Liver (tissue), 9 donors: ENCODE data around the gene TXNDC16. TPM values are rescaled to one million over a fixed set of nuclear protein-coding genes. Genes with fewer than 3 reads are reported as not detected.

Experiments
- DNase-seq: peaks from one replicate; pipeline ENCODE4 v3.0.0-alpha.2; 2017; ENCODE audit warnings: low spot score
- H3K27ac ChIP-seq, 2 donors: one replicate each; pipeline ENCODE4 v1.7.0; 2013; ENCODE audit warnings: inconsistent platforms in 2 of 2, low read length in 2 of 2, control low read depth in 1 of 2, low read depth in 1 of 2, mild to moderate bottlenecking in 1 of 2
- H3K27me3 ChIP-seq, 4 donors: one replicate each; pipeline versions ENCODE4 v1.6.1 to v1.7.0; 2013; ENCODE audit warnings: low read length in 3 of 4, inconsistent platforms in 1 of 4, mild to moderate bottlenecking in 1 of 4, moderate library complexity in 1 of 4; ENCODE audit not compliant: control insufficient read depth in 4 of 4, insufficient read depth in 4 of 4
- H3K36me3 ChIP-seq, 4 donors: one replicate each; pipeline versions ENCODE4 v1.6.1 to v1.7.0; 2013; ENCODE audit warnings: low read length in 3 of 4, mild to moderate bottlenecking in 3 of 4, low read depth in 1 of 4, moderate library complexity in 1 of 4; ENCODE audit not compliant: control insufficient read depth in 4 of 4, insufficient read depth in 3 of 4
- H3K4me1 ChIP-seq, 4 donors: one replicate each; pipeline versions ENCODE4 v1.6.1 to v1.7.0; 2013; ENCODE audit warnings: low read length in 3 of 4, mild to moderate bottlenecking in 3 of 4, moderate library complexity in 1 of 4; ENCODE audit not compliant: control insufficient read depth in 4 of 4, insufficient read depth in 4 of 4
- H3K4me3 ChIP-seq, 3 donors: one replicate each; pipeline versions ENCODE4 v1.6.1 to v1.7.0; 2013; ENCODE audit warnings: low read length in 3 of 3, control low read depth in 1 of 3, low read depth in 1 of 3, mild to moderate bottlenecking in 1 of 3
- H3K9ac ChIP-seq, 2 donors: one replicate each; pipeline ENCODE4 v1.7.0; 2013; ENCODE audit warnings: low read length in 2 of 2, mild to moderate bottlenecking in 2 of 2, moderate library complexity in 2 of 2, control low read depth in 1 of 2, low read depth in 1 of 2
- H3K9me3 ChIP-seq, 4 donors: one replicate each; pipeline versions ENCODE4 v1.6.1 to v1.7.0; 2013; ENCODE audit warnings: low read length in 3 of 4; ENCODE audit not compliant: control insufficient read depth in 4 of 4
- EGR1 ChIP-seq, 2 donors: IDR thresholded peaks; 2 replicates each; pipeline ENCODE4 v1.6.1; 2016 to 2018; ENCODE audit warnings: antibody characterized with exemption in 2 of 2, low read depth in 2 of 2
- FOXA1 ChIP-seq: IDR thresholded peaks from 2 replicates; pipeline ENCODE4 v1.6.1; 2016; ENCODE audit warnings: antibody characterized with exemption
- FOXA2 ChIP-seq: IDR thresholded peaks from 2 replicates; pipeline ENCODE4 v1.6.1; 2016; ENCODE audit warnings: antibody characterized with exemption
- GABPA ChIP-seq, 2 donors: IDR thresholded peaks in 1 of 2; conservative IDR thresholded peaks in 1 of 2; 2 replicates each; pipeline ENCODE4 v1.6.1; 2016; ENCODE audit warnings: antibody characterized with exemption in 2 of 2, mild to moderate bottlenecking in 1 of 2, moderate library complexity in 1 of 2
- HNF4A ChIP-seq, 2 donors: conservative IDR thresholded peaks; 2 replicates each; pipeline ENCODE4 v1.6.1; 2016; ENCODE audit warnings: antibody characterized with exemption in 2 of 2, mild to moderate bottlenecking in 2 of 2
- HNF4G ChIP-seq: IDR thresholded peaks from 2 replicates; pipeline ENCODE4 v1.6.1; 2016; ENCODE audit warnings: antibody characterized with exemption
- JUND ChIP-seq, 2 donors: IDR thresholded peaks; 2 replicates each; pipeline ENCODE4 v1.6.1; 2016; ENCODE audit warnings: antibody characterized with exemption in 2 of 2
- MAX ChIP-seq: IDR thresholded peaks from 2 replicates; pipeline ENCODE4 v1.6.1; 2016; ENCODE audit warnings: antibody characterized with exemption
- NR2F2 ChIP-seq: IDR thresholded peaks from 2 replicates; pipeline ENCODE4 v1.6.1; 2016; ENCODE audit warnings: antibody characterized with exemption
- RAD21 ChIP-seq, 2 donors: IDR thresholded peaks; 2 replicates each; pipeline ENCODE4 v1.6.1; 2016; ENCODE audit warnings: antibody characterized with exemption in 2 of 2, mild to moderate bottlenecking in 2 of 2
- REST ChIP-seq: IDR thresholded peaks from 2 replicates; pipeline ENCODE4 v1.6.1; 2016; ENCODE audit warnings: antibody characterized with exemption, mild to moderate bottlenecking
- RXRA ChIP-seq, 2 donors: IDR thresholded peaks; 2 replicates each; pipeline ENCODE4 v1.6.1; 2017 to 2018; ENCODE audit warnings: antibody characterized with exemption in 2 of 2, mild to moderate bottlenecking in 1 of 2
- SP1 ChIP-seq: IDR thresholded peaks from 2 replicates; pipeline ENCODE4 v1.6.1; 2018; ENCODE audit warnings: antibody characterized with exemption, mild to moderate bottlenecking
- TAF1 ChIP-seq: conservative IDR thresholded peaks from 2 replicates; pipeline ENCODE4 v1.6.1; 2016; ENCODE audit warnings: antibody characterized with exemption, mild to moderate bottlenecking
- YY1 ChIP-seq: IDR thresholded peaks from 2 replicates; pipeline ENCODE4 v1.6.1; 2016; ENCODE audit warnings: antibody characterized with exemption, mild to moderate bottlenecking
- polyA plus RNA-seq, 2 donors: library from polyadenylated mRNA; stranded (reverse) in 1 of 2; unstranded in 1 of 2; fragments of 200-250 nt in 1 of 2; fragments of >200 nt in 1 of 2; fragmentation: Nextera tagmentation in 1 of 2; extraction: Ambion mirVana in 1 of 2; gene quantifications; one replicate each; pipeline versions ENCODE4 v1.2.1 to v1.2.3, GENCODE V29; 2013 to 2015
- total RNA-seq, 2 donors: library from RNA; depleted of rRNA; stranded (reverse); fragments of >200 nt; gene quantifications; one replicate each; pipeline ENCODE4 v1.2.3, GENCODE V29; 2014
- TF ChIP-seq, protein P1 (sequence below): IDR thresholded peaks from 2 replicates; pipeline ENCODE4 v1.6.1; 2016; ENCODE audit warnings: antibody characterized with exemption
- TF ChIP-seq, protein P2 (sequence below): IDR thresholded peaks from 2 replicates; pipeline ENCODE4 v1.6.1; 2016; ENCODE audit warnings: antibody characterized with exemption
- TF ChIP-seq, protein P3 (sequence below): fragments of 150-350 bp; IDR thresholded peaks from 2 replicates; pipeline ENCODE4 v1.5.1; 2017; ENCODE audit warnings: improper control_type of control experiment, low read depth, low read length; ENCODE audit not compliant: missing input control
- donor health status: healthy.
- donor health status: healthy.
- donor health status: healthy.
- donor health status: healthy.
- donor health status: healthy.

TXNDC16 gene
- total and polyA plus RNA-seq, 4 donors, result 2.0 to 16.2 (median 4.1) TPM

- no peak overlapping the region for H3K4me3 ChIP-seq
- H3K27me3 ChIP-seq, result no peaks in the 10 kb centered on the region
- no peaks in the 10 kb centered on the region for H3K4me1 ChIP-seq
- H3K9ac ChIP-seq, result no peak overlapping the region
- no peaks in the 10 kb centered on the region for H3K9me3 ChIP-seq
- DNase-seq, result no peak
- TF ChIP-seq, protein P1, sequence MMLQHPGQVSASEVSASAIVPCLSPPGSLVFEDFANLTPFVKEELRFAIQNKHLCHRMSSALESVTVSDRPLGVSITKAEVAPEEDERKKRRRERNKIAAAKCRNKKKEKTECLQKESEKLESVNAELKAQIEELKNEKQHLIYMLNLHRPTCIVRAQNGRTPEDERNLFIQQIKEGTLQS, result no peak
- TF ChIP-seq RXRA (IDR thresholded peaks at IDR 0.05) (no peak), EGR1 (IDR thresholded peaks at IDR 0.05; ENCODE audit: low read depth in 2 of 2) (no peak), NR2F2 (no peak), HNF4G (no peak), GABPA (IDR thresholded peaks at IDR 0.05 in 1 of 2, conservative IDR thresholded peaks at IDR 0.05 in 1 of 2) (no peak), REST (no peak), RAD21 (IDR thresholded peaks at IDR 0.05) (no peak), HNF4A (conservative IDR thresholded peaks at IDR 0.05) (no peak), YY1 (no peak), MAX (no peak), JUND (IDR thresholded peaks at IDR 0.05) (no peak), TAF1 (no peak), FOXA1 (no peak), FOXA2 (no peak), SP1 (no peak)
- TF ChIP-seq, protein P2, sequence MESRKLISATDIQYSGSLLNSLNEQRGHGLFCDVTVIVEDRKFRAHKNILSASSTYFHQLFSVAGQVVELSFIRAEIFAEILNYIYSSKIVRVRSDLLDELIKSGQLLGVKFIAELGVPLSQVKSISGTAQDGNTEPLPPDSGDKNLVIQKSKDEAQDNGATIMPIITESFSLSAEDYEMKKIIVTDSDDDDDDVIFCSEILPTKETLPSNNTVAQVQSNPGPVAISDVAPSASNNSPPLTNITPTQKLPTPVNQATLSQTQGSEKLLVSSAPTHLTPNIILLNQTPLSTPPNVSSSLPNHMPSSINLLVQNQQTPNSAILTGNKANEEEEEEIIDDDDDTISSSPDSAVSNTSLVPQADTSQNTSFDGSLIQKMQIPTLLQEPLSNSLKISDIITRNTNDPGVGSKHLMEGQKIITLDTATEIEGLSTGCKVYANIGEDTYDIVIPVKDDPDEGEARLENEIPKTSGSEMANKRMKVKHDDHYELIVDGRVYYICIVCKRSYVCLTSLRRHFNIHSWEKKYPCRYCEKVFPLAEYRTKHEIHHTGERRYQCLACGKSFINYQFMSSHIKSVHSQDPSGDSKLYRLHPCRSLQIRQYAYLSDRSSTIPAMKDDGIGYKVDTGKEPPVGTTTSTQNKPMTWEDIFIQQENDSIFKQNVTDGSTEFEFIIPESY, result no peak
- TF ChIP-seq, protein P3, sequence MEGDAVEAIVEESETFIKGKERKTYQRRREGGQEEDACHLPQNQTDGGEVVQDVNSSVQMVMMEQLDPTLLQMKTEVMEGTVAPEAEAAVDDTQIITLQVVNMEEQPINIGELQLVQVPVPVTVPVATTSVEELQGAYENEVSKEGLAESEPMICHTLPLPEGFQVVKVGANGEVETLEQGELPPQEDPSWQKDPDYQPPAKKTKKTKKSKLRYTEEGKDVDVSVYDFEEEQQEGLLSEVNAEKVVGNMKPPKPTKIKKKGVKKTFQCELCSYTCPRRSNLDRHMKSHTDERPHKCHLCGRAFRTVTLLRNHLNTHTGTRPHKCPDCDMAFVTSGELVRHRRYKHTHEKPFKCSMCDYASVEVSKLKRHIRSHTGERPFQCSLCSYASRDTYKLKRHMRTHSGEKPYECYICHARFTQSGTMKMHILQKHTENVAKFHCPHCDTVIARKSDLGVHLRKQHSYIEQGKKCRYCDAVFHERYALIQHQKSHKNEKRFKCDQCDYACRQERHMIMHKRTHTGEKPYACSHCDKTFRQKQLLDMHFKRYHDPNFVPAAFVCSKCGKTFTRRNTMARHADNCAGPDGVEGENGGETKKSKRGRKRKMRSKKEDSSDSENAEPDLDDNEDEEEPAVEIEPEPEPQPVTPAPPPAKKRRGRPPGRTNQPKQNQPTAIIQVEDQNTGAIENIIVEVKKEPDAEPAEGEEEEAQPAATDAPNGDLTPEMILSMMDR, result no peak
- H3K27ac ChIP-seq, result no peak overlapping the region
- peaks cover 6 to 36% (median 18%) of the 10 kb centered on the region in 4 donors for H3K36me3 ChIP-seq
Observed at GRCh38 chr14:52531481-52531880, 20.8 kb downstream of the TXNDC16 start.
